Right cardiac atrium (tissue), 5 donors: Measurements from ENCODE around the gene NUAK1. TPM values are rescaled to one million over a fixed set of nuclear protein-coding genes. Genes with fewer than 3 reads are reported as not detected.

ENCODE experiments used
- ATAC-seq, 2 donors: fragments of 200-7000 bp; cut with Tn5 transposase; one replicate each; pipeline versions ENCODE4 v1.8.0 to v1.9.1; 2020; ENCODE audit warnings: moderate library complexity in 2 of 2, mild to moderate bottlenecking in 1 of 2
- DNase-seq, 3 donors: peaks; one replicate each; pipeline ENCODE4 v3.0.0-alpha.2; 2020
- H3K27ac ChIP-seq: one replicate; pipeline ENCODE4 v1.5.1; 2013; ENCODE audit warnings: mild to moderate bottlenecking, low read length, control low read depth, moderate library complexity
- H3K27me3 ChIP-seq: one replicate; pipeline ENCODE4 v1.6.1; 2013; ENCODE audit not compliant: control insufficient read depth, insufficient read depth
- H3K4me1 ChIP-seq: one replicate; pipeline ENCODE4 v1.6.1; 2013; ENCODE audit warnings: low read length; ENCODE audit not compliant: control insufficient read depth, insufficient read depth
- H3K4me3 ChIP-seq: one replicate; pipeline ENCODE4 v1.5.1; 2013; ENCODE audit warnings: low read length, control low read depth
- H3K9me3 ChIP-seq: one replicate; pipeline ENCODE4 v1.6.1; 2013; ENCODE audit warnings: low read length; ENCODE audit not compliant: control insufficient read depth
- WGBS: extraction: QIAGEN DNeasy Blood & Tissue Kit; methylation state at CpG from one replicate; pipeline ENCODE4 v1.1.7; 2013; 5-methylcytosine and 5-hydroxymethylcytosine counted together
- intact Hi-C, 4 donors: fragments of 100-400 bp; cut with DNase I; formaldehyde crosslinking; loops; one replicate each; pipeline versions ENCODE4 v1.11.0 to v1.14.0; 2022 to 2023
- polyA plus RNA-seq: library from polyadenylated mRNA; stranded (reverse); fragments of 200-250 nt; gene quantifications from one replicate; pipeline ENCODE4 v1.2.3, GENCODE V29; 2013
- total RNA-seq, 4 donors: library from RNA; stranded (reverse); fragmentation: NEBNext Ultra II Directional; extraction: Animal tissue kit (Norgen Biotek cat#: 25700); gene quantifications; one replicate each; pipeline ENCODE4 v1.2.1, GENCODE V29; 2021
- donor health status: healthy with polysubstance abuse.
- donor health status: DM: no; HTN: yes; CAD: no.
- donor health status: DM: no; HTN: no; CAD: no.
- donor health status: DM: no; HTN: yes; CAD: no; lungs with severe emphysema.
- donor health status: DM: yes; HTN: yes; CAD: no.

Gene NUAK1
- total and polyA plus RNA-seq, 5 donors, result 10.0 to 30.2 (median 22.6) TPM

DNA sequence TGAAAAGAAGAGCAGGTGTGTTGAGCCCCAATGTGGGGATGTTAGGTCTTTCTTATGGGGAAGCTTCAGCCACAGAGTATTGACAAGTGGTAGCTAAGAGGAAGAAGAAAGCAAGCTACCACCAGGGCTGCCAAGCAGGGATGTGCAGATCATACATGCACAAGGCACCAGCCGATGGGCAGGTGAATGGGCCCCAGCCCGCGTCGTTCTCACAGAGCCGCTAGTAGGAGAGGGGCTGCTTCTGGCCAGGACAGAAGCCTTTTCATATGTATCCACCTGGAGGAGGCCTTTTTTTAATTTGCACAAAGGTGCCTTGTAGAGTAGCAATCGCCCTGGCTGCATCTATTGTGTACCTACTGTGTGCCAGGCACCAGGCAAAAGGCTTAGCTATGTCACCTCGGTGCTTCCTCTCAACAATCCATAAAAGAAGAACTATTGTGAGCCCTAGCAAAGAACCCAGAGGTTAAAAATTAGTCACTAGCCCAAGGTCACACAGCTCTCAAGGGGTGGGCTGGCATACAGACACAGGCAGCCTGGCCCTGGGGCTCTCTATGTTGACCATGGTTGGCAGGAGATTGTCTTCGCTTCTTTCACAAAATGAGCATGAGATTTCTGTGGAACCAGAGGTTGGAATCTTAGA is 8.2 kb downstream of the NUAK1 start:
- WGBS, result 93% methylated on average over 8 of the region's 8 CpGs
- intact Hi-C loops, result loop anchor here (10.0 kb wide), 4 partner anchors 146 to 706 kb away; no protein-coding TSS in a partner anchor

DNA sequence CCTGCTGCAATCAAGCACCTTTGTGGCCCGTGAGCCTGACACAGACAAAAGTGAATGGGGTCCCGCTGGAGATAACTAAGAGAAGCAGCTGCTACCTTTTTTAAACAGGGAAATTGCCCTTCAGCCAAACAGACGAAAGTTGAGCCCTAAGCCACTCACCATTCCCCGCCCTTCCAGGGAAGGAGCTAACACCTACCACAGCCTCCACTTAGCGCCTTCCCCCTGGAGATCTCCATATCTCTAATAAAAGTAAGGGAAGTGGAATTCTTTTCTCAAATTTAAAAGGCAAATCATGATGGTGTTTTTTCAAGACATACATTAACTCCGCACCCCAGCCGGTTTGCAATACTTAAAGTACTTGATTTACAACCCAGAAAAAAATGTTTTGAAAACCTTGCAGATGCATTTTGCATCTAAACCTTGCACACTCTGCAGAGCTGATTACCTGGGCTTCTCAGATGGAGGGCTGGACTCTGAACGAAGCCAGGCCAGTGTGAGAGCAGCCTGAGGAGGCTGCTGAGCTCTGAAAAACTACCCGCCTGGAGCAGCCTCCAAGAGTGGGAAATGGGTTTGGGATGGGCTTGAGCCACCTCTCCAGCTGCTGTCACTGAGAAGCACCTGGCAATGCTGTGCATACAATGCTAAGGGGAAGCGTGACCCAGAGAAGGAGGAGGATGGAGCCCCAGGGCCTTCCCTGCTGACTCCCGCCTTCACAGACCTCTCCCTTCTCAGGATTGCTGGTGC is 10.0 kb downstream of the NUAK1 start:
- H3K4me1 ChIP-seq, result peaks cover 42% of the 10 kb centered on the region
- intact Hi-C loops, result loop anchor here in 1 of 4 donors (10.0 kb wide), 1 partner anchor 164 kb away; no protein-coding TSS in a partner anchor
- H3K27me3 ChIP-seq, result no peaks in the 10 kb centered on the region
- ATAC-seq (no peak), DNase-seq (no peak)
- no peak overlapping the region for H3K4me3 ChIP-seq
- no peak overlapping the region for H3K27ac ChIP-seq
- 74% methylated on average over 11 of the region's 11 CpGs for WGBS
- no peaks in the 10 kb centered on the region for H3K9me3 ChIP-seq

More for the DNA sequence above, 8.2 kb downstream of the NUAK1 start:
- Histone ChIP-seq H3K27ac (peak overlapping the region; percentile 30), H3K4me3 (no peak overlapping the region), H3K4me1 (peaks cover 46% of the 10 kb centered on the region), H3K9me3 (no peaks in the 10 kb centered on the region), H3K27me3 (no peaks in the 10 kb centered on the region)
- DNase-seq, result no peak
- no peak for ATAC-seq

DNA sequence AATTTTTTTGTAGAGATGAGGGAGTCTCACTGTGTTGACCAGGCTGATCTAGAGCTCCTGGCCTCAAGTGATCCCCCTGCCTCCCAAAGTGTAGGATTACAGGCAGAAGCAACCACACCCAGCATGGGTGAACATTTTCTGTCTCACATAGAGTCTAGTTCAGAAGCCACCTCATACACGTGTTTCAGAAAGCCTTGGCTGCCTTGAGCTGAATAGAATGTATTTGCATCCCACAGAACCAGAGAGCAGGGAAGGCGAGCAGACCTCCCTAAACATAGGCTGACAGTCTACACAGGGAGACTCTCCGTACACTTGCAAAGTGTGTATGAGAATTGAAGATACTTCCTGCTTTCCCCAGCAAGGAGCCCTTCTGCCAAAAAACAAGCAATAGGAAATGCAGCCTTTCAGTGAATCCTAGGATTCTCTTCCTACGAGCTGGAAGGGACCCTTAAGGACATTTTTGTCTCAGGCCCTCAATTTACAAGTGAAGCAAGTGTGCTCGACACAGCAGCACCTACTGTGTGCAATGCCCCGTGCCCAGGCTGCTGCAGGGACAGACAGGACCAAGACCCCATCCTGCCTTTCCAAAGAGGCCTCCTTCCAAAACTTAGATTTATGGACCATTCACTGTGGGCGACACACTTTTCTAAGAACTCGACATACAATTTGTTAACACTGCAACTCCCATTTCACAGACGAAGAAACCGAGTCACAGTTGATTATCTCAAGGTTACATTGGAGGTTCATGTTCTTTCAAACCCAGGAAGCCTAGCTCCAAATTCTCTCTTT is 11.2 kb downstream of the NUAK1 start:
- H3K9me3 ChIP-seq, result no peaks in the 10 kb centered on the region
- intact Hi-C loops, result loop anchor here in 1 of 4 donors (10.0 kb wide), 1 partner anchor 163 kb away; no protein-coding TSS in a partner anchor
- no peak for DNase-seq
- peaks cover 37% of the 10 kb centered on the region for H3K4me1 ChIP-seq
- H3K4me3 ChIP-seq, result no peak overlapping the region
- 62% methylated on average over 10 of the region's 10 CpGs for whole genome bisulfite sequencing
- H3K27ac ChIP-seq, result no peak overlapping the region
- ATAC-seq, result no peak
- no peaks in the 10 kb centered on the region for H3K27me3 ChIP-seq

DNA sequence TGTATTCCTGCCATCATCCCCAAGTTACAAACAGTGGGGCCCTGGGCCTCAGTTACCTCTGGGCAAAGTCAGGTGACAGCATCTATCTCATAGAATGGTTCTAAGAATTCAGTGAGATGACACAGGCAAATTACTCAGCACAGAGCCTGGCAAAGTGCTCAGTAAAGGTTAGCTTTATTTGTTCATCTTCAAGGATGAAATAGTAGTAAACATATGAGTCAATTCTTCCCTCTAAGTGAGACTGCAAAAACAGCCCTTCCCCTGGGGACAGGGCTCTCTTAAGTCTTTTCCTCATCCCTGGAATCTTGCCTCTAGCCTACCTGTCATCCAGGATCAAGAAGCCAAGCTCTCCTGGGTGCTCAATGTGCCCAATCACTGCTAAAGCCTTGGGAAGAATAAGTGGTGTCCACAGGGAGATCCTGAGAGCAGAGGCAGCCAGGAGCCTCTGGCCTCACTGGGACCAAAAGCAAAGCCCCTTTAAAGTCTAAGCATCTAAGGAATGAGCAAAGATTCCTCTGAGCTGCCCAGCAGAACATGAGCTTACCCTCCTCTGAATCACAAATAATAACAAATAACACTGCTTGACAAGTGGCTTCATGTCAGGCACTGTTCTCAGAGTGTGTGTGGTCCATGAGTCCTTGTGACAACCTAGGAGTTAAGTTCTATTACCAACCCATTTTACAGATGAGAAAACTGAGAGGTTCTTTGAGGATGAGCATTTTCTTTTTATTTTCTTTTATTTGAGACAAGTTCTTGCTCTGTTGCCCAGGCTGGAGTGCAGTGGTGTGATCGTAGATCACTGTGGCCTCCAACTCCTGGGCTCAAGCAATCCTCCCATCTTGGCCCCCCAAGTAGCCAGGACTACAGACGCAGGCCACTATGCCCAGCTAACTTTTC is 12.1 kb downstream of the NUAK1 start:
- Histone ChIP-seq H3K27ac (peak overlapping the region; percentile 37), H3K4me1 (peaks cover 36% of the 10 kb centered on the region), H3K27me3 (no peaks in the 10 kb centered on the region), H3K9me3 (no peaks in the 10 kb centered on the region), H3K4me3 (no peak overlapping the region)
- 91% methylated on average over 2 of the region's 2 CpGs for WGBS
- DNase-seq (no peak), ATAC-seq (no peak)
- intact Hi-C loops, result loop anchor here in 1 of 4 donors (10.0 kb wide), 1 partner anchor 162 kb away; no protein-coding TSS in a partner anchor

DNA sequence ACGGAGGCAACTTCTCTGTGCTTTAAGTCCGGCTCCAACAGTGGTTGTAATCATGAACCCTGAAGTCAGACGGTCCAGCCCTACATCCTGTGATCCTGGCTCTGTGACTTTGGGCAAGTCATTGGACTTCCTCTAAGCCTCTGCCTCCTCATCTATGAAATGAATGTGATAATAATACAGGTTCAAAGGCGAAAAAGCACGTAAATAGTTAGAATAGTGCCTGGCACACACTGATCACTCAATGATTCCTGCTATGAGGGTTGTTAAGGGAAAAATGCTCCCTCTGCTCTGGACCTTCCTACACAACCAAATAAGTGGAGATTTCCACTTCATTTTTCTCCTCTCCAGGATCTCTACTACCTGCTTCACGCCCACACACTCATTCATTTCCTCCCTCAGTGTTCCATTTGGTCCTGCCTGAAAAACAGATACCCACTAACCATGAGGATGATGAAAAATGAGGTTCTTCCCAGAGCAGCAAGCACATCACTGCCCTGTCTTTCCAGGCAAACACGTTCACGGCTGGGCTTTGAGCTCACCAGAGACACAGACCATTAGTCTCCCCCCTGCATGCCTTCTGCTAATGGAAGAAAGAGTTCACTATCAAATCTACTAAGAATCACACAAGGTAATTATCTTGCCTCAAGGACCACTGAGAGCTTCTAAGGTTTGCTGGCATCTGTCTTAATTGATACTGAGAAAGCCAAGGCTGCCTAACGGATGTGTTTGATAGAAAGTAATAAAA is 13.2 kb downstream of the NUAK1 start:
- H3K4me1 ChIP-seq, result peaks cover 43% of the 10 kb centered on the region
- intact Hi-C loops, result loop anchor here in 1 of 4 donors (10.0 kb wide), 1 partner anchor 161 kb away; no protein-coding TSS in a partner anchor

DNA sequence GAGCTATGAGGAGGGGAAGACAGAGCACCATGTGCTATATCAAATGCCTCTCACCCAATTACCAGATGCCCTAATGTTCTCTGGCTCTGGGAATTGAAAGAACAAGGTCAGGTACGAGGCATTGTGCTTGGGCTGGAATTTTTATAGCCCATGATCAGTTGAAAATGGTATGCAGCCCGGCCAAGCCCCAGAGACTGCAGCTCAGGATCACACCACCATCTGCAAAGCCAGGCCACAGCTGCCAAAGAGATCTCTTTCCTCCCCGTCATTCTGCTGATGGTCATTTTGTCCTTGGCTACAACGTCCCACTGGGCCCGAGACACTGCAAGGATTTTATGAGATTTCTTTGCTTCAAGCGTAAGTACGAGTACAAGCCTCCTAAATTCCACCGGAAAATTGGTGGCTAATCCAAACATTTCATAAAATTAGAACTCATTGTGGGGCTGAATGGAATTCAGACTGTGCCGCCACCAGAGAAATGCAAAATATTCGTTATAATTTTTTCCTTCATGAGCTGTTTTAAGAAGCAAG is 15.1 kb downstream of the NUAK1 start:
- intact Hi-C loops, result loop anchor here in 1 of 4 donors (10.0 kb wide), 1 partner anchor 159 kb away; no protein-coding TSS in a partner anchor
- Histone ChIP-seq H3K27ac (peak overlapping the region; percentile 65), H3K4me3 (no peak overlapping the region), H3K9me3 (no peaks in the 10 kb centered on the region), H3K27me3 (no peaks in the 10 kb centered on the region), H3K4me1 (peaks cover 43% of the 10 kb centered on the region)
- WGBS, result 42% methylated on average over 10 of the region's 10 CpGs
- ATAC-seq (peak; percentile 61 to 79), DNase-seq (peak in 2 of 3 donors; percentile 70 to 77)

More for the DNA sequence above, 13.2 kb downstream of the NUAK1 start:
- 76% methylated on average over 9 of the region's 9 CpGs for WGBS
- Histone ChIP-seq H3K4me3 (no peak overlapping the region), H3K9me3 (no peaks in the 10 kb centered on the region), H3K27me3 (no peaks in the 10 kb centered on the region), H3K27ac (peak overlapping the region; percentile 51)
- DNase-seq (no peak), ATAC-seq (no peak)

DNA sequence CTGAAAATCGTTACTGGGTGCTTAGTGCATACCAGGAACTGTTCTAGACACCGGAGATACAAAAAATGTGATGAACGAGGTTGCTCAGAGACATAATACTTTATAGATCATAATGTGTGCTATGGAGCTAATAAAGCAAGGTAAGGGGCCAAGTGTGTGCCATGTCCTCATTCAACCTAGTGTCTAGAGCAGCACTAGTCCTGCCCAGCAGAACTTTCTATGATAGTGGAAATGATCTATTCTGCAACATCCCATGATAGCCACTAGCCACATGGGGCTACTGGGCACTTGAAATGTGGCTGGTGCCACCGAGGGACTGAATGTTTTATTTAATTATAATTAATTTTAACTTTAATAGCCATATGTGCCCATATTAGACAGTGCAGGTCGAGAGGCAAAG is 15.6 kb downstream of the NUAK1 start:
- intact Hi-C loops, result loop anchor here in 1 of 4 donors (10.0 kb wide), 1 partner anchor 158 kb away; no protein-coding TSS in a partner anchor
- no peaks in the 10 kb centered on the region for H3K27me3 ChIP-seq
- H3K4me3 ChIP-seq, result no peak overlapping the region
- H3K27ac ChIP-seq, result peak overlapping the region; percentile 78
- no peaks in the 10 kb centered on the region for H3K9me3 ChIP-seq
- 76% methylated on average over 5 of the region's 5 CpGs for WGBS
- peaks cover 47% of the 10 kb centered on the region for H3K4me1 ChIP-seq
- ATAC-seq, result no peak
- no peak for DNase-seq

DNA sequence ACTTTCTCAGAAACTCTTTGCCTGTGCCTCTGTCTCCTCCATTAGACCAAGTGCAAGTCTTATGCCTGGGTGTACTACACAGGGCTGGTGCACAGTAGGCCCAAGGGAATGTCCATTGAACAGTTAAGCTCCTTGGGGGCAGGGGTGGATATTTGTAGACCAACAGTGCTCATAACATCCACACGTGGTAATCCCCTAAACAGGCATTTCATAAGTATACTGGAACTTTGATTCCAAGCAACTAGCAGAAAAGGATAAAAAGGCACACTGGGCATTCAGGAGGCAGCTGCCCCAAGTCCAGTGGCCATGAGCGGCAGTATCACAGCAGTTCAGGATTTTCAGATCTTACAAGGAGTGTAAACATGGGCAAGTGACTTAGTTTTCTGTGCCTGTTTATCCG is 16.8 kb downstream of the NUAK1 start:
- peaks cover 46% of the 10 kb centered on the region for H3K4me1 ChIP-seq
- DNase-seq (no peak), ATAC-seq (no peak)
- intact Hi-C loops, result loop anchor here in 1 of 4 donors (10.0 kb wide), 1 partner anchor 157 kb away; no protein-coding TSS in a partner anchor
- H3K4me3 ChIP-seq, result no peak overlapping the region
- 74% methylated on average over 3 of the region's 3 CpGs for WGBS
- peak overlapping the region; percentile 62 for H3K27ac ChIP-seq
- H3K27me3 ChIP-seq, result no peaks in the 10 kb centered on the region
- no peaks in the 10 kb centered on the region for H3K9me3 ChIP-seq

DNA sequence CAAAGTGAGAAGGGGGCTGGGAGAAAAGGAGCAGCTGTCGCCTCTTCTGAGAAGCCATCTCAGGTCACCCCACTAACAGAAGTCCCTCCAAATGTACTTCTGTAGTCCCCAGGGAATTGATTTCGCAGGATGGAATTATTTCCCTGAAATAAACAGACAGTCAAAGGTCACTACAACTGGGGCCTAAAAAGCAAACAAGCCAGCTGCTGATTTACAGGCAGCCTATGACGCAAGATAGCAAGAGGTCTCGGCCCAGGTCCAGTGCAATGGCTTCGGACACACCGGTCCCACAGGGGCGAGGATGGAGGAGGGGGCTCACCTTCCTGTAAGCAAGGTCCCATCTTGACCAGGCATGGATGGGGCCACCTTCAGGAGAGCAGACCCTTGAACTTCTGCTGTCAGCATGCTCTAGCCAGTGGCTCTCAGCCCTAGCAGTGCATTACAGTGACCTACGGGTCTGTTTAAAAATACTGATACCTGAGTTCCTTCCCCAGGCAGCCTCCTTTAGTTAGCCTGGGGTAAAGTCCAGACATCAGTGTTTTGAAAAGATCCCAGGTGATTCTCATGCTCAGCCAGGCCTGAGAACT is 18.1 kb downstream of the NUAK1 start:
- DNase-seq, result peak; percentile 54 to 81 (median 67)
- H3K4me3 ChIP-seq, result no peak overlapping the region
- peaks cover 50% of the 10 kb centered on the region for H3K4me1 ChIP-seq
- WGBS, result 56% methylated on average over 8 of the region's 8 CpGs
- no peaks in the 10 kb centered on the region for H3K9me3 ChIP-seq
- intact Hi-C loops, result loop anchor here in 1 of 4 donors (10.0 kb wide), 1 partner anchor 156 kb away; no protein-coding TSS in a partner anchor
- ATAC-seq, result peak; percentile 53 to 59
- H3K27ac ChIP-seq, result peak overlapping the region; percentile 62
- no peaks in the 10 kb centered on the region for H3K27me3 ChIP-seq
